Measurements from ENCODE around the gene DGKA.
"Not testable (repeated sequence)": the region's sequence is repeated elsewhere in the genome, so short reads cannot be mapped to it uniquely, and the experiment has no call there.

Gene DGKA

GRCh38 chr12:55930771-55931316, at the start of gene DGKA:
DGKA (plus strand) TSS chr12:55931162; CDS start chr12:55936504, 5,342 bp downstream.
- peak in 1 of 2 experiments; percentile 71 for DNase-seq

- DNase-seq, result no peak
These were observed 45.8 kb upstream of the DGKA start for GRCh38 chr12:55885113-55885512.

GRCh38 chr12:55891310-55891709, 39.7 kb upstream of the DGKA start:
- no peak for DNase-seq

GRCh38 chr12:55893723-55894122, 37.2 kb upstream of the DGKA start:
- no peak for DNase-seq

GRCh38 chr12:55899082-55899481, 31.9 kb upstream of the DGKA start:
- no peak for DNase-seq

GRCh38 chr12:55901881-55902490, 29.0 kb upstream of the DGKA start:
- no peak for DNase-seq

- DNase-seq, result no peak
These were observed 24.9 kb upstream of the DGKA start for GRCh38 chr12:55906056-55906455.

- DNase-seq, result no peak
These were observed 22.0 kb upstream of the DGKA start for GRCh38 chr12:55908726-55909512.

- no peak for DNase-seq
These were observed 21.5 kb upstream of the DGKA start for GRCh38 chr12:55909513-55909884.

- no peak for DNase-seq
These were observed 18.1 kb upstream of the DGKA start for GRCh38 chr12:55912908-55913307.

- DNase-seq, result no peak
These were observed 15.5 kb upstream of the DGKA start for GRCh38 chr12:55915482-55915859.

- not testable (repeated sequence) for DNase-seq
These were observed 11.9 kb upstream of the DGKA start for GRCh38 chr12:55919032-55919431.

- no peak for DNase-seq
These were observed 8.8 kb upstream of the DGKA start for GRCh38 chr12:55922126-55922525.

- DNase-seq, result not testable (repeated sequence)
These were observed 7.3 kb upstream of the DGKA start for GRCh38 chr12:55923648-55924047.

- DNase-seq, result no peak
These were observed 5.6 kb upstream of the DGKA start for GRCh38 chr12:55925371-55925770.

GRCh38 chr12:55925870-55926737, 4.9 kb upstream of the DGKA start:
- no peak for DNase-seq

GRCh38 chr12:55926738-55927587, 4.0 kb upstream of the DGKA start:
- DNase-seq, result peak; percentile 92 to 94

- peak in 1 of 2 experiments; percentile 67 for DNase-seq
These were observed 3.1 kb upstream of the DGKA start, which contains the start of gene PYM1 for GRCh38 chr12:55927588-55928502. PYM1 (minus strand) TSS chr12:55927894; CDS start chr12:55927761, 133 bp downstream.

- no peak for DNase-seq
These were observed 1.6 kb upstream of the DGKA start for GRCh38 chr12:55929306-55929791.

GRCh38 chr12:55931317-55931779, 386 bp downstream of the DGKA start:
- DNase-seq, result no peak

Measured in NCI-H446 (cell line).